DLD1 (cell line): ENCODE results near the gene AKAP12.
"Not testable (repeated sequence)": the region's sequence is repeated elsewhere in the genome, so short reads cannot be mapped to it uniquely, and the experiment has no call there.

Experiments
- in situ Hi-C: cut with HindIII; loops from 2 replicates; pipeline ENCODE4 v1.10.0; 2017; ENCODE audit warnings: low sequenced_read_pairs

AKAP12 gene

DNA sequence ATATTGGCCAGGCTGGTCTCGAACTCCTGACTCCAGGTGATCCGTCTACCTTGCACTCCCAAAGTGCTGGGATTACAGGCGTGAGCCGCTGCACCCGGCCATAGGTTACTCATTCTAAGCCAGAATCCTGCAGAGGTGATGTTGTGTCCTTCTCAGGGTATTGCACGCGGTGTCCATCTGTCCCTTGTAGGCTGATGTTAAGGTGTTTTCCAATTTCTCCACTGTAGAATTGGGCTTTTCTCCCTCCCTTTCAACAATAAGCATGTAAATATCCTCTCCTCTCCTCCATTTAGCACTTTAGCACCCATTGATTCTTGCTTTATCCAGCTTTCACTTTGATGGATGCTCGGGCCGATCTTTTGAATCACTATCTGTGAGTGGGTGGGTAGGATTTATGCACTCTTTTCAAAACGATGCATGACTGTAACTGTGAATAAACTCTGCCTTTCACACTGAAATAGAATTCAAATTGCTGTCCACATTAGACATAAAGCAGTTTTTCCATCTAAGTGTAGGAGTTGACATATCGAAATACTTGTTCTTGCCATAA, 99.0 kb downstream of the AKAP12 start:
- in situ Hi-C loops, result no loop called here

DNA sequence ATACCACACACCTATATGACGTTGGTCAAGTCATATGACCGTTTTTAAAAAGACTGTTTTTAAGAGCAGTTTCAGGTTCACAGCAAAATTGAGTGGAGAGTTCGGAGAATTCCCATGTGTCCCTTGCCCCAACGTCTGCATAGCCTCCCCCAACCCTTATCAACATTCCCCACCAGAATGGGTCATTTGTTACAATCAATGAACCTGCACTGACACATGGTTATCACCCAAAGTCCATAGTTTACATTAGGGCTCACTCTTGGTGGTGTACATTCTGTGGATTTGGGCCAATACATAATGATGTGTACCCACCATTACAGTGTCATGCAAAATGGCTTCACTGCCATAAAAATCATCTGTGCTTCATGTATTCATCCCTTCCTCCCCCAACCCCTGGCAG, 99.6 kb downstream of the AKAP12 start:
- in situ Hi-C loops, result no loop called here

DNA sequence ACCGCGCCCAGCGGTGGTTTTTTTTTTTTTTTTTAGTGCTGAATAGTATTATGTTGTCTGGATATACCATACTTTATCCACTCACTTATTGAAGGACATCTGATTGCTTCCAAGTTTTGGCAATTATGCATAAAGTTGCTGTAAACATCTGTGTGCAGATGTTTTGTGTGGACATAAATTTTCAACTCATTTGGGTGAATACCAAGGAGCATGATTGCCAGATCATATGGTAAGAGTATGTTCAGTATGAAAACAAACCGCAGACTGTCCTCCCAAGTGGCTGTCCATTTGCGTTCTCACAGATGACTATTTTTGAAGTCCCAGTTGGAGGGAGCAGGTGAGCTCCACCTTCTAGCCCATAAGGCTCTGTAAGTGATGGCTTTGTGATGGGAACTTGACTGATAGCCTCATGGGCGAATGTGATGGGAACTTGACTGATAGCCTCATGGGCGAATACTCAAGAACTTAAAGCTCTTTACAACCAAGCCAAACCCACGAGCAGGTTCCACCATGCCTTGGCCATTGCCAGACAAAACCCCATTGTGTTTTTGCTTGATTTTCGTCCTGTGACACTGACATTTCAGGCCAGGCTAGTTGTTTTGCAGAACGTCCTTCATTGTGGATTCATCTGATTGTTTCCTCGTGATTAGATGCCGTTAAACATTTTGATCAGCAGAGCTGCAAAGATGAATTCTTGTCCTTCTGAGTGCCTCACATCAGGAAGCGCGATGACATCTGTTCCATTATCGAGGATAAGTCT, 100.6 kb downstream of the AKAP12 start:
- in situ Hi-C loops, result no loop called here

DNA sequence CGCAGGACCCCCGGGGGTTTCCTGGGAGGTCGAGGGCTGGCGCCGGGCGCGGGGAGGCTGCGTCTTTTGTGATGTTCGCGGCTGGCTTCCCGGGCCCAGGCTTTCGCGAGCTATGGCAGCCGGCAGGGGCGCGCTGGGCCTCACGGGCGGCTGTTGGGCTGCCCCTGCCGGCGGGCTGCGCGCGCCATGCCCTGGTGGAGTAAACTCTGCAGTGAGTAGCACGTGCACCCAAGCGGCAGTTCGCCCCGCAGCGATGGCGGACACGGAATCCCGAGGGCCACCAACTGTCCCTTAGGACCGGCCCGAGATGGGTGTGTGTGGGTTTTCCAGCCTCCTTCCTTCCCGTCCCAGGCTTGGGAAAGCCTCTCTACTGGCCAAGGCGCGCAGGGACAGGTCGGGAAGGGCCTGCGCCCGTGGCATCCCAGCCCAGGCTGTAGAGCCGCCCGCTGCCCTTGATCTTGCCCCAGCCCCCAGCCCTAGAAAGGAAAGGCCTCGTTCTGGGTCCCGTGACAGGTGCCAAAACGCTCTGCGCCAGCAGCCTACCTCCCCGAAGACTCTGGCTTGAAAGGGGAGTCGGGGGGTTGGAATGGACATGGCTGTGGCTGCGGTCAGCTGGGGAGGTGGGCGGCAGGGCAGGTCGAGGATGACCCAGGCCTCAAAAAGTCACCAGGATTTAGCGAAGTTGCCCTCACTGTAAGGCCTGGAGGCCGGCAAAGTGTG, 101.9 kb downstream of the AKAP12 start:
- in situ Hi-C loops, result no loop called here

DNA sequence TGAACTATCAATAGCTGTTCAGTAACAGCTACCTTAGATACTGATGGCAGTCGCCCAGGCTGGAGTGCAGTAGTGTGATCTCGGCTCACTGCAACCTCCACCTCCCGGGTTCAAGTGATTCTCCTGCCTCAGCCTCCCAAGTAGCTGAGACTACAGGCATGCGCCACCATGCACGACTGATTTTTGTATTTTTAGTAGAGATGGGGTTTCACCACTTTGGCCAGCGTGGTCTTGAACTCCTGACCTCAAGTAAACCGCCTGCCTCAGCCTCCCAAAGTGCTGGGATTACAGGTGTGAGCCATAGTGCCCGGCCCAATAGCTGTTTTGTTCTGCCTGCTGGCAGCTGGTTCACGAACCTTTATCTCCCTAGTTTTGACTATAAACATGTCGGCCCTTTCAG, 103.0 kb downstream of the AKAP12 start:
- in situ Hi-C loops, result not testable (repeated sequence)

DNA sequence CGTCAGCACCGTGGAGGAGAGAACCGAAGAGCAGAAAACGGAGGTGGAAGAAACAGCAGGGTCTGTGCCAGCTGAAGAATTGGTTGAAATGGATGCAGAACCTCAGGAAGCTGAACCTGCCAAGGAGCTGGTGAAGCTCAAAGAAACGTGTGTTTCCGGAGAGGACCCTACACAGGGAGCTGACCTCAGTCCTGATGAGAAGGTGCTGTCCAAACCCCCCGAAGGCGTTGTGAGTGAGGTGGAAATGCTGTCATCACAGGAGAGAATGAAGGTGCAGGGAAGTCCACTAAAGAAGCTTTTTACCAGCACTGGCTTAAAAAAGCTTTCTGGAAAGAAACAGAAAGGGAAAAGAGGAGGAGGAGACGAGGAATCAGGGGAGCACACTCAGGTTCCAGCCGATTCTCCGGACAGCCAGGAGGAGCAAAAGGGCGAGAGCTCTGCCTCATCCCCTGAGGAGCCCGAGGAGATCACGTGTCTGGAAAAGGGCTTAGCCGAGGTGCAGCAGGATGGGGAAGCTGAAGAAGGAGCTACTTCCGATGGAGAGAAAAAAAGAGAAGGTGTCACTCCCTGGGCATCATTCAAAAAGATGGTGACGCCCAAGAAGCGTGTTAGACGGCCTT, 110.0 kb downstream of the AKAP12 start:
- in situ Hi-C loops, result loop anchor here (25.0 kb wide), 2 partner anchors 337 to 462 kb away; no protein-coding TSS in a partner anchor

DNA sequence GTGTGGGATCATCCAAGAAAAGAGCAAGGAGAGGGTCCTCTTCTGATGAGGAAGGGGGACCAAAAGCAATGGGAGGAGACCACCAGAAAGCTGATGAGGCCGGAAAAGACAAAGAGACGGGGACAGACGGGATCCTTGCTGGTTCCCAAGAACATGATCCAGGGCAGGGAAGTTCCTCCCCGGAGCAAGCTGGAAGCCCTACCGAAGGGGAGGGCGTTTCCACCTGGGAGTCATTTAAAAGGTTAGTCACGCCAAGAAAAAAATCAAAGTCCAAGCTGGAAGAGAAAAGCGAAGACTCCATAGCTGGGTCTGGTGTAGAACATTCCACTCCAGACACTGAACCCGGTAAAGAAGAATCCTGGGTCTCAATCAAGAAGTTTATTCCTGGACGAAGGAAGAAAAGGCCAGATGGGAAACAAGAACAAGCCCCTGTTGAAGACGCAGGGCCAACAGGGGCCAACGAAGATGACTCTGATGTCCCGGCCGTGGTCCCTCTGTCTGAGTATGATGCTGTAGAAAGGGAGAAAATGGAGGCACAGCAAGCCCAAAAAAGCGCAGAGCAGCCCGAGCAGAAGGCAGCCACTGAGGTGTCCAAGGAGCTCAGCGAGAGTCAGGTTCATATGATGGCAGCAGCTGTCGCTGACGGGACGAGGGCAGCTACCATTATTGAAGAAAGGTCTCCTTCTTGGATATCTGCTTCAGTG, 110.8 kb downstream of the AKAP12 start:
- in situ Hi-C loops, result loop anchor here (25.0 kb wide), 2 partner anchors 338 to 463 kb away; no protein-coding TSS in a partner anchor

DNA sequence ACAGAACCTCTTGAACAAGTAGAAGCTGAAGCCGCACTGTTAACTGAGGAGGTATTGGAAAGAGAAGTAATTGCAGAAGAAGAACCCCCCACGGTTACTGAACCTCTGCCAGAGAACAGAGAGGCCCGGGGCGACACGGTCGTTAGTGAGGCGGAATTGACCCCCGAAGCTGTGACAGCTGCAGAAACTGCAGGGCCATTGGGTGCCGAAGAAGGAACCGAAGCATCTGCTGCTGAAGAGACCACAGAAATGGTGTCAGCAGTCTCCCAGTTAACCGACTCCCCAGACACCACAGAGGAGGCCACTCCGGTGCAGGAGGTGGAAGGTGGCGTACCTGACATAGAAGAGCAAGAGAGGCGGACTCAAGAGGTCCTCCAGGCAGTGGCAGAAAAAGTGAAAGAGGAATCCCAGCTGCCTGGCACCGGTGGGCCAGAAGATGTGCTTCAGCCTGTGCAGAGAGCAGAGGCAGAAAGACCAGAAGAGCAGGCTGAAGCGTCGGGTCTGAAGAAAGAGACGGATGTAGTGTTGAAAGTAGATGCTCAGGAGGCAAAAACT, 111.5 kb downstream of the AKAP12 start:
- in situ Hi-C loops, result loop anchor here (25.0 kb wide), 2 partner anchors 339 to 464 kb away; no protein-coding TSS in a partner anchor

DNA sequence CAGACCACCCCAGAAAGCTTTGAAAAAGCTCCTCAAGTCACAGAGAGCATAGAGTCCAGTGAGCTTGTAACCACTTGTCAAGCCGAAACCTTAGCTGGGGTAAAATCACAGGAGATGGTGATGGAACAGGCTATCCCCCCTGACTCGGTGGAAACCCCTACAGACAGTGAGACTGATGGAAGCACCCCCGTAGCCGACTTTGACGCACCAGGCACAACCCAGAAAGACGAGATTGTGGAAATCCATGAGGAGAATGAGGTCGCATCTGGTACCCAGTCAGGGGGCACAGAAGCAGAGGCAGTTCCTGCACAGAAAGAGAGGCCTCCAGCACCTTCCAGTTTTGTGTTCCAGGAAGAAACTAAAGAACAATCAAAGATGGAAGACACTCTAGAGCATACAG, 112.0 kb downstream of the AKAP12 start:
- in situ Hi-C loops, result loop anchor here (25.0 kb wide), 2 partner anchors 339 to 464 kb away; no protein-coding TSS in a partner anchor

DNA sequence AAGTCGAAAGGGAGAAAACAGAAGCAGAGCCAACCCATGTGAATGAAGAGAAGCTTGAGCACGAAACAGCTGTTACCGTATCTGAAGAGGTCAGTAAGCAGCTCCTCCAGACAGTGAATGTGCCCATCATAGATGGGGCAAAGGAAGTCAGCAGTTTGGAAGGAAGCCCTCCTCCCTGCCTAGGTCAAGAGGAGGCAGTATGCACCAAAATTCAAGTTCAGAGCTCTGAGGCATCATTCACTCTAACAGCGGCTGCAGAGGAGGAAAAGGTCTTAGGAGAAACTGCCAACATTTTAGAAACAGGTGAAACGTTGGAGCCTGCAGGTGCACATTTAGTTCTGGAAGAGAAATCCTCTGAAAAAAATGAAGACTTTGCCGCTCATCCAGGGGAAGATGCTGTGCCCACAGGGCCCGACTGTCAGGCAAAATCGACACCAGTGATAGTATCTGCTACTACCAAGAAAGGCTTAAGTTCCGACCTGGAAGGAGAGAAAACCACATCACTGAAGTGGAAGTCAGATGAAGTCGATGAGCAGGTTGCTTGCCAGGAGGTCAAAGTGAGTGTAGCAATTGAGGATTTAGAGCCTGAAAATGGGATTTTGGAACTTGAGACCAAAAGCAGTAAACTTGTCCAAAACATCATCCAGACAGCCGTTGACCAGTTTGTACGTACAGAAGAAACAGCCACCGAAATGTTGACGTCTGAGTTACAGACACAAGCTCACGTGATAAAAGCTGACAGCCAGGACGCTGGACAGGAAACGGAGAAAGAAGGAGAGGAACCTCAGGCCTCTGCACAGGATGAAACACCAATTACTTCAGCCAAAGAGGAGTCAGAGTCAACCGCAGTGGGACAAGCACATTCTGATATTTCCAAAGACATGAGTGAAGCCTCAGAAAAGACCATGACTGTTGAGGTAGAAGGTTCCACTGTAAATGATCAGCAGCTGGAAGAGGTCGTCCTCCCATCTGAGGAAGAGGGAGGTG, 112.9 kb downstream of the AKAP12 start:
- in situ Hi-C loops, result loop anchor here (25.0 kb wide), 2 partner anchors 340 to 465 kb away; no protein-coding TSS in a partner anchor

DNA sequence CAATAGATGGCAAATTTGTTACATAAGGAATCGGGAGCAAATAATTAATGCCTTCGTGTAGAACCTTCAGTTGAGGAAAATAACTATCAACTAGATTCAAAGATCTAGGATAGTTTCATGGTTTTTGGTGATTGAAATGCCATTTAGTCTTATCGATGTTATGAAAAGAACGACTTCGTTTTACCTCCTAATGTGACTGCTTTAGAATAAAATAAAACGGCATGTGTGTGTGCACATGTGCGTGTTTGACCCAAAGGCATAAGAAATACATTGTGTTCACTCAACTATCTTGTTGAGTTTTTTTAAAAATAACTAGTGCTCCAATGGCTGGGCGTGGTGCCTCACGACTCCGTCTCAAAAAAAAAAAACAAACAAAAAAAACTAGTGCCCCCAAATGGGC, 114.0 kb downstream of the AKAP12 start:
- in situ Hi-C loops, result loop anchor here (25.0 kb wide), 2 partner anchors 341 to 466 kb away; no protein-coding TSS in a partner anchor

DNA sequence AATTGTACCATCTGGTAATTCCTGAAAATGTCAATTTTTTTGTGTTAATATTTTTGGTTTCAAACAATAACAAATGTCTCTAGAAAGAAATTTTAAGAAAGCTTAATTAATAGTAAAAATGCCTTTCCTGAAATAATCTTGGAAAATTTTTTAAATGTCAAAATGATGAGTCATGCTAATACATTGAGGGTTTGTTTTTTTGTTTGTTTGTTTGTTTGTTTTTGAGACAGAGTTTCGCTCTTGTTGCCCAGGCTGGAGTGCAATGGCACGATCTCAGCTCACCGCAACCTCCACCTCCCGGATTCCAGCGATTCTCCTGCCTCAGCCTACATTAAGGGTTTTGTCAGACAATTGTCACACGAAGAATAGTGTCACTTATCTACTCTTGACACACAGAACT, 117.2 kb downstream of the AKAP12 start:
- in situ Hi-C loops, result loop anchor here (25.0 kb wide), 2 partner anchors 345 to 470 kb away; no protein-coding TSS in a partner anchor

DNA sequence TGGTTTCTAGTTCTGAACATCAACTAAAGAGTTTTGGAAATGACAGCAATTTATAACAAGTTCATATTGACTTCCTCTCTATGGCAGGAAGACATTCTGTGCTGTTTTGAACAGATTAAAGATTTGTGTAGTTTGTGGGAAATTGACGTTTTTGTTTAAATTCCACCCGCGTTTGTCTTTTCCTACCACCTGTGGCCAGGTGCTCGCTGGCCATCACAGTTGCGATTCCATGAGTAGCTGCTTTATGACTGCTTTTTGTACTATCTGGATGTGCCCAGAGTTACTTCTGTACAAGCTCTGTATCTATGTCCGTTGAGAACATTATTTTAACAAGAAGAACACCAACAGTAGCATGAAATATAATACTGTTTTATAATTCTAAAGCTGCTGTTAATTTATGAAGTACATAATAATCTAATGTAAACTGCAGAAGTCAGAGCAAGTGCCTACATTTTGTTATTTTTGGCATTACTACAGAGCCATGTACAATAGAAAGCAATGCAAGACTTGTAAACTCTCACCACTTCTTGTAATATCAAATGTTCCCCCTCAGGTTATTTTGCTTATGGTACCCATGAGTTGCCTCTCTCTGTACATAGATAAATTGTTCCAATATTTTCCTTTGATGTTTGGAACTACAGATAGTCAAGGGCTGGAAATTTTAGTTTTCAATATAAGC, 118.1 kb downstream of the AKAP12 start:
- in situ Hi-C loops, result loop anchor here (25.0 kb wide), 2 partner anchors 346 to 471 kb away; no protein-coding TSS in a partner anchor

DNA sequence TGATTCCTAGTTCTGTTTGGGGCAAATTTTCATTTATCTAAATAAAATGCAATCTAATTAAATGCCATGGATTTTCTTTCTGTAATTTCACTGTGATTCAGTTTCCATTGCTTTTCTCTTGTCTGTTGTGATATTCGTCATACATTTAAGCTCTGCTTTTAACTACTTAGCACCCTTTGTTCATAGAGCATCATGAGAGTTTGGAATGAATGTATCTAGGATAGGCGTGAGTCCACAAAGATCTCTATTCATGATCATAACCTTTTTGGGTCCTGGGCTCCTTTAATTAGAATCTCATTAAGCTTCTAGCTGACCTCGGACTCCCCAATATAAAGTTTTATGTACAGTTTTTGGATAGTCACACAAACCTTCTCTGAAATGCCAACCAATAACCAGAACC, 118.7 kb downstream of the AKAP12 start:
- in situ Hi-C loops, result loop anchor here (25.0 kb wide), 2 partner anchors 346 to 471 kb away; no protein-coding TSS in a partner anchor

DNA sequence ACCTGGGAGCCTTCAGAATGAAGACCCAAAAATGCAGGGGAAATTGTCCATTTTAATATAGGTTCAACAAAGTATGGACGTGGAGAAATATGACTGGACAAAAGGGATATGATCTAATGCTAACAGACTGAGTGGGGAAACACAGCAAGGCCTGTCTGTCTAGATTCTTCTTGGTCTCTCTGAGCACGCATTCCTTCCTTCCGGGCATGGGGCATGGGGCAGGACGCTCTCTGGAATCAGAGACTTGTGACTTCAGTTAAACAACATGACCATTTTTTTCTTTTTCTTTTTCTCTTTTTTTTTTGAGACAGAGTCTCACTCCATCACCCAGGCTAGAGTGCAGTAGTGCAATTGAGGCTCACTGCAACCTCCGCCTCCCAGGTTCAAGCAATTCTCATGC, 119.7 kb downstream of the AKAP12 start:
- in situ Hi-C loops, result loop anchor here (25.0 kb wide), 2 partner anchors 347 to 472 kb away; no protein-coding TSS in a partner anchor

DNA sequence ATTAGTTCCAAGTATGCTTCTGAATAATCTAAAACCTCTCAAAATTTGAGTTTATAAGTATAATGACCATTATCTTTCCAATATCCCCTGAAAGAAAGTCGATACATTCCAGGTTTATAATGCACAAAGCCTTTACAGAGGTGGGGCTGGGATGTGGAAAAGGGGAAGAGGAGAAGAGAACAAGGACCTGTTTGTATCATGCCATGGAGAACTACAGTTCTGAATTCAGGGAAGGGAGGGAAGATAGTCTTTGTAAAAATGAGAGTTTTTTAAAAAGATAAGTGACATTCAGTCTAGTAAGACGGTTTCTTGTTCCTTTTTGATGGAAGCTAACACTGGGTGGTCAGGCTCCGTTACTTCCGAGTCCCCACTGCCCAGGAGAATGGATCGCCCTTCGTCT, 125.5 kb downstream of the AKAP12 start:
- in situ Hi-C loops, result loop anchor here (25.0 kb wide), 2 partner anchors 353 to 478 kb away; no protein-coding TSS in a partner anchor

DNA sequence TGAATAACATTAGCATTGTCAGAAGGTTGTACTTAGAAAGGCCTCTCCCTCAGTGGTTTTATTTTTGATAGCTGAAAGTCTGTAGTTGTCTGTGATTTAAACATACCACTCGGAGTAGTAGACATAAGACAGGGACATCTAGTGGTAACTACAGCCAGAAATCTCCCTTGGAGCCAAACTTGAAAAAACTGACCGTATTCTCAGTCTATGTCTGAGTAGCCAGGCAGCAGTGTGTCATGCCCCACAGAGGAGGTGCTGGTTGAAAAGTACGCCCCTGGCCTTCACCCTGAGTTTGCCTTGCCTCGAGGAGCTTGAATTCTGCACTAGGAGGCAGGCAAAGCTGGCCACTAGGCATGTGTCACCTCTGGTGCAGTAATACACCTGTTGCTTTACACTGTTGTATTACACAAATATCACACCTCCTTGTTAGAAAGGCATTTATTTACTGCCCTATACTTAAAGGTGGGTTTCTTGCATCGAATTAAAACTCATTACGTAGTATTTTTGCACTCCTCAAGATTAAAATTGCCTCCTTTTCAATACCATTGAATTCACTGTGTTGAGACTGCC, 130.8 kb downstream of the AKAP12 start:
- in situ Hi-C loops, result loop anchor here (25.0 kb wide), 2 partner anchors 358 to 483 kb away; no protein-coding TSS in a partner anchor

DNA sequence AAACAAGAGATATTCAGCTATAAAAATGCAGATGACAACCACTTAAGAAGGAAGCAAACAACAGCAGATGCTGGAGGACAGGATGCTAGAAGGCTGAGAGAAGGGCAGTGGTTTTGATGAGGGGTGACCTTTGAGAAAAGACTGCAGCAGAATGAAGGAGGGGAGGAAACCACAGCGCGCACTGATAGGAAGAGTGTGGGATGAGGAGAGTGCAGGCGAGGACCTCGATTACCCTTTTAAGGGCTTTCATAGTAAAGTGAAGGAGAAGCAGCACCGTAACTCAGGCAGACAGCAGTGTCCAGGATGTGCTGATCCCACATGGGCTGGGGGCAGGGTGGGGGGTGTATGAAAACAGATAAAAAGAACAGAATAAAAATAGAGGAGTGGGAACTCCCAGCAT, 132.4 kb downstream of the AKAP12 start:
- in situ Hi-C loops, result loop anchor here (25.0 kb wide), 2 partner anchors 360 to 485 kb away; no protein-coding TSS in a partner anchor
